Lower lobe of right lung (tissue), 2 donors: ENCODE results near the gene ELOVL1. TPM values are rescaled to one million over a fixed set of nuclear protein-coding genes. Genes with fewer than 3 reads are reported as not detected.
A peak's percentile ranks its signal among the peaks of the same experiment; 100 is the strongest.

Experiments used
- ATAC-seq, 2 donors: fragments of 200-7000 bp; cut with Tn5 transposase; one replicate each; pipeline ENCODE4 v1.9.1; 2020 to 2022; ENCODE audit warnings: mild to moderate bottlenecking in 2 of 2, moderate library complexity in 2 of 2
- DNase-seq: peaks from one replicate; pipeline ENCODE4 v3.0.0-alpha.2; 2020
- H3K27ac ChIP-seq: fragments of 200-600 bp; one replicate; pipeline ENCODE4 v1.8.0; 2022
- H3K27me3 ChIP-seq: fragments of 200-600 bp; one replicate; pipeline ENCODE4 v1.8.0; 2022; ENCODE audit warnings: low read depth
- H3K36me3 ChIP-seq: fragments of 200-600 bp; one replicate; pipeline ENCODE4 v1.8.0; 2022; ENCODE audit warnings: mild to moderate bottlenecking
- H3K4me1 ChIP-seq: fragments of 200-600 bp; one replicate; pipeline ENCODE4 v1.8.0; 2022
- H3K4me3 ChIP-seq: fragments of 200-600 bp; one replicate; pipeline ENCODE4 v1.8.0; 2022; ENCODE audit warnings: mild to moderate bottlenecking
- H3K9me3 ChIP-seq: fragments of 200-600 bp; one replicate; pipeline ENCODE4 v1.8.0; 2022
- intact Hi-C: fragments of 100-400 bp; cut with DNase I; formaldehyde crosslinking; loops from one replicate; pipeline ENCODE4 v1.11.0; 2022
- total RNA-seq: library from RNA; stranded (reverse); fragmentation: NEBNext Ultra II Directional; extraction: Animal tissue kit (Norgen Biotek cat#: 25700); gene quantifications from one replicate; pipeline ENCODE4 v1.2.1, GENCODE V29; 2021
- TF ChIP-seq, protein P1 (sequence below): fragments of 200-600 bp; IDR thresholded peaks from one replicate; pipeline ENCODE4 v1.8.0; 2022; ENCODE audit warnings: antibody characterized with exemption, mild to moderate bottlenecking
- donor health status: DM: no; HTN: yes; CAD: no; lungs with severe emphysema.

Gene ELOVL1
- total RNA-seq, 1 donor from 2014 or later: 99.8 TPM

DNA sequence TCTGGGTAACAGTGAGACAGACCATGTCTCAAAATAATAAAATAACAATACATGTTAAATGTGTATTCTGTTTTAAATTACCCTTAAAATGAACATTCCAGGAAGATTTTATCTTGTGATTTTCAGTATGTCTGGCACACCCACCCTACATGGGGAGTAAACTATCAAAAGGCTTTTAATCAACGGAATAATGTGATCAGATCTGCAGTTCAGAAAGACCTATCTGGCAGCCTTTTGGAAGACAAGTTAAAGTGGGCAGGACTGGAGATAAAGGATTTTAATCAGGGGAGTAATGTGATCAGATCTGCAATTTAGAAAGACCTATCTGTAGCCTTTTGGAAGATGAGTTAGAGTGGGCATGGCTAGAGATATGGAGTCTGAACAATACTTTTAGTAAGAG, 11.7 kb upstream of the ELOVL1 start:
- intact Hi-C loops: no loop called here

DNA sequence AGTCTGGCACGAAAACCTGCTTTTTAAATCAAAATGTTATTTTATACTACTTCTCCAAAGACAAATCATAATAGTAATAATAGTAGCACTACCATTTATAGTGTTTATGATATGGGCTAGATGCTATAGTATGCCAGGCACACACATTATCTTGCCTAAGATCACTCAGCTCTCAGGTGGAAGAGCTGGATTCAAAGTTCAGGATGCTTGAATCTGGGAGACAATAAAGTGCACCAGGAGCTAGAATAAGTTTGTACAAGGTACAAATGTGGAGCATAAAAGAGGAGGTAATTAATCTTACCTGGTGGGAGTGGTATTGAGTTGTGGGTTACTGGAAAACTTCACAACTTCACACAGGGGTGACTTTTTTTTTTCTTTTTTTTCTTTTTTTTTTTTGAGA, 10.0 kb upstream of the ELOVL1 start:
- intact Hi-C loops: no loop called here
- no peak overlapping the region for H3K27ac ChIP-seq
- ATAC-seq: no peak

More for the DNA sequence above, 11.7 kb upstream of the ELOVL1 start:
- H3K4me1 ChIP-seq: peaks cover 18% of the 10 kb centered on the region
- DNase-seq (no peak), ATAC-seq (no peak)
- H3K9me3 ChIP-seq: no peaks in the 10 kb centered on the region
- H3K36me3 ChIP-seq: peaks cover 49% of the 10 kb centered on the region
- TF ChIP-seq, protein P1, sequence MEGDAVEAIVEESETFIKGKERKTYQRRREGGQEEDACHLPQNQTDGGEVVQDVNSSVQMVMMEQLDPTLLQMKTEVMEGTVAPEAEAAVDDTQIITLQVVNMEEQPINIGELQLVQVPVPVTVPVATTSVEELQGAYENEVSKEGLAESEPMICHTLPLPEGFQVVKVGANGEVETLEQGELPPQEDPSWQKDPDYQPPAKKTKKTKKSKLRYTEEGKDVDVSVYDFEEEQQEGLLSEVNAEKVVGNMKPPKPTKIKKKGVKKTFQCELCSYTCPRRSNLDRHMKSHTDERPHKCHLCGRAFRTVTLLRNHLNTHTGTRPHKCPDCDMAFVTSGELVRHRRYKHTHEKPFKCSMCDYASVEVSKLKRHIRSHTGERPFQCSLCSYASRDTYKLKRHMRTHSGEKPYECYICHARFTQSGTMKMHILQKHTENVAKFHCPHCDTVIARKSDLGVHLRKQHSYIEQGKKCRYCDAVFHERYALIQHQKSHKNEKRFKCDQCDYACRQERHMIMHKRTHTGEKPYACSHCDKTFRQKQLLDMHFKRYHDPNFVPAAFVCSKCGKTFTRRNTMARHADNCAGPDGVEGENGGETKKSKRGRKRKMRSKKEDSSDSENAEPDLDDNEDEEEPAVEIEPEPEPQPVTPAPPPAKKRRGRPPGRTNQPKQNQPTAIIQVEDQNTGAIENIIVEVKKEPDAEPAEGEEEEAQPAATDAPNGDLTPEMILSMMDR: no peak
- no peak overlapping the region for H3K27ac ChIP-seq
- no peak overlapping the region for H3K4me3 ChIP-seq
- H3K27me3 ChIP-seq: no peaks in the 10 kb centered on the region

DNA sequence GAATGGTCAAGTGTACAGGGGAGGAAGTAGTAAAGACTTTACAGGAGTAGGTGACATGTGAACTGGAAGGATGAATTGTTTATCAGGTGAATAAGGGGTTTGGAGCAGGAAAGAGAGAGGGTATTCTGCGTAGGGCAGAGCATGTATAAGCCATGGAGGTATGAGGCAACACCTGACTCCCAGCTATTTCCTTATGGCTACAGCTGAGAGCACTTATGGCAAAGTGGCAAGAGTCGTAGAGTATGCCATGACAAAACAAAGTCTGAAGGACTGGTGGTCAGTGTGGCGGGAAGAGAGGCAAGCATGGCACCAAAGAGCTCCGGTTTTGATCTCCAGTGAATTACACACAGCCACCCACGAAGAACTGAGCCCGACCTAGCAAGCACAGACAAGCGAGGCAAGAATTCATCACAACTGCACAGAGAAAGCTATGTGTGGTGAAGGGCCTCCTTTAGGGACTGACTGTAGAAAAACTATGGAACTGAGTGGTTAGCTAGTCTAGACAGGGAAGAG, 9.0 kb upstream of the ELOVL1 start:
- H3K4me1 ChIP-seq: peaks cover 8% of the 10 kb centered on the region
- DNase-seq: no peak
- TF ChIP-seq, protein P1: no peak
- no peaks in the 10 kb centered on the region for H3K9me3 ChIP-seq
- peak overlapping the region; percentile 5 for H3K27ac ChIP-seq
- H3K27me3 ChIP-seq: no peaks in the 10 kb centered on the region
- H3K36me3 ChIP-seq: peaks cover 22% of the 10 kb centered on the region
- intact Hi-C loops: no loop called here
- no peak overlapping the region for H3K4me3 ChIP-seq
- ATAC-seq: peak; percentile 81 to 82

More for the DNA sequence above, 10.0 kb upstream of the ELOVL1 start:
- Histone ChIP-seq H3K27me3 (no peaks in the 10 kb centered on the region), H3K4me1 (peaks cover 18% of the 10 kb centered on the region), H3K36me3 (peaks cover 32% of the 10 kb centered on the region), H3K9me3 (no peaks in the 10 kb centered on the region), H3K4me3 (no peak overlapping the region)
- DNase-seq: no peak
- TF ChIP-seq, protein P1: no peak

DNA sequence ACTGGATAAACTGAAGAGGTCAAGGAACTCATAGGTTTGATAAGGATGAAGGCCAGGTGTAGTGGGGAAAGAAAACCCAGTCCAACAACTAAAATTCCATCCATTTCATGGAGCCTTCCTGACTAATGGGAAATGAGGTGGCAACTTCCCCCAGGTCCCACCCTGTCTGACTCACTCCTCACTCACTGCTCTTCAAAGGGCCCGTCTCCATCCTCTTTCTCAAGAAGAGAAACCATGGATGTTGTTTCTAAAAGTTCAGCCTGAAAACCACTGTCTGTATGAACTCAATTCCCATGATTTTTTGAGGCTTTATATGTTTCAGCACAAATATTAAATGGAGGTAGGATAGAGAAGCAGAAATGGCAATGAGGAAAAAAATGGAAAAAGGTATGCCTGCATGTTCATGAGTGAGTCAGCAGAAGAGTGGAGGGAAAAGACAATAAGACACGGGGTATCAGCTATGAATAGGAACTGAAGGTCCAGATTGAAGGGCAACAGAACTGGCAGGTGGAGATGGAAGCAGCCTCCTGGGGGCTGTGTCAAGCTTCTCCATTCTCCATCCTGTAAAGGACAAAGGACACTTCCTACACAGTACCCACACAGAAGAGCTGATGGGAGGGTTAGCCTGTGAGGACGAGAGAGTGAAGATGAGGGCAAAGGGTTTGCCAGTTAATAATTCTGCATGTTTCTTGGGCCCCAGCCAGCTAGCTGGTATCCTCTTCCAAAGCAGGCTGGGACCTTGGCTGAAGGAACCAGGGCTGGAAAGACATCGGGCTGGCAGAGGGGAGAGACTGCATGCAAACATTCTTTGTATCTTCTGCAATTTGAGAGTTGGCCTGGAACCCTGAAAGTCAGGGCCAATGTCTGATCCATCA, 5.5 kb upstream of the ELOVL1 start:
- Histone ChIP-seq H3K27me3 (no peaks in the 10 kb centered on the region), H3K27ac (peak overlapping the region; percentile 21), H3K4me3 (no peak overlapping the region), H3K36me3 (peaks cover 5% of the 10 kb centered on the region), H3K4me1 (peaks cover 23% of the 10 kb centered on the region), H3K9me3 (no peaks in the 10 kb centered on the region)
- ATAC-seq: no peak
- DNase-seq: no peak
- TF ChIP-seq, protein P1: no peak
- intact Hi-C loops: no loop called here

DNA sequence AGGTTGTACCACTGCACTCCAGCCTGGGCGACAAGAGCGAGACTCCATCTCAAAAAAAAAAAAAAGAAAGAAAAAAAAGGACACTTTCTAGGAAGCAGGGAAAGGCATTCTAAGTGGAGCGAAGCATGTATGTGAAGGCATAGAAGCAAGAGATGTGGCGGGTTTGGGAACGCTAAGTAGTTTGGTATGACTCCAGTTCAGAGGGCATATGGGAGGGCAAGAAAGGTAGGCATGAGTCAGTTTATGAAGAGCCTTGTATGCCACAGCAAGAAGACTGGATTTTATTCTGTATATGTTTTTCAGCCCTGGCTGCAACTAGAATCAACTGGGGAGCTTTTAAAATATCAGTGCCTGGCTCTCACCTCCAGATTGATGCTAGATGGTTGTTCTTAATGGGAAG, 4.4 kb upstream of the ELOVL1 start:
- Histone ChIP-seq H3K4me1 (peaks cover 20% of the 10 kb centered on the region), H3K27ac (no peak overlapping the region), H3K36me3 (no peaks in the 10 kb centered on the region), H3K9me3 (no peaks in the 10 kb centered on the region), H3K4me3 (no peak overlapping the region), H3K27me3 (no peaks in the 10 kb centered on the region)
- DNase-seq: no peak
- ATAC-seq: no peak
- TF ChIP-seq, protein P1: no peak
- intact Hi-C loops: no loop called here
